ENCODE measurements around the gene TTYH3.
"Not testable (repeated sequence)": the region's sequence is repeated elsewhere in the genome, so short reads cannot be mapped to it uniquely, and the experiment has no call there.

Gene TTYH3

GRCh38 chr7:2605608-2606538 lies 25.9 kb upstream of the TTYH3 start:
- DNase-seq (ENCODE audit: extremely low spot score), result no peak
- POLR2A ChIA-PET, result no interaction called here

DNA sequence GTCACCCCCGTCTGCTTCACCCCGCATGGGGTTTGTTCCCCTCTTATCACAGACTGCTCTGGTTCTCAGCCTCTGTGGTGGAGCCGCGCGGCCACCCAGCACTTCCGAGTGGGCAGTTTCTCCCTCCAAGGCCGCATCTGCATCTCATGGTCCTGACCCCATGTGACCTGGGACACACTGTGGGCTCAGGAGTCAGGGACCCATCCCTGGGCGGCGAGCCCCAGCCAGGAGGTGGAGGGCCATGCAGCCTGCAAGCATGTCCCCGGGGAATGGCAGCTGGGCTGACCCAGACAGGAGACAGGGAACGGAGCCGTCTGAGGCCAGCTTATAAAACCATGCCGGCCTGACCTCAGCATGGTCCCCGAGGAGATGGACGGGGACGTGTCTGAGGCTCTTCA lies 25.2 kb upstream of the TTYH3 start:
- DNase-seq (ENCODE audit: extremely low spot score), result no peak
- no peak for TF ChIP-seq SP1 (IDR thresholded peaks at IDR 0.05)
- no peak for TF ChIP-seq NFRKB (IDR thresholded peaks at IDR 0.05)
- TF ChIP-seq ELF4 (IDR thresholded peaks at IDR 0.05), result no peak
- TF ChIP-seq L3MBTL2 (conservative IDR thresholded peaks at IDR 0.05), result no peak
- CTCF ChIA-PET, result interaction anchor here (0.5 kb wide), 1 partner anchor 78 kb away, joined by 3 read pairs; no protein-coding TSS in a partner anchor
- POLR2A ChIA-PET, result no interaction called here

More at GRCh38 chr7:2605608-2606538, 25.9 kb upstream of the TTYH3 start:
- CTCF ChIA-PET, result interaction anchor here (0.6 kb wide), 1 partner anchor 179 kb away, joined by 4 read pairs; no protein-coding TSS in a partner anchor
- TF ChIP-seq L3MBTL2 (conservative IDR thresholded peaks at IDR 0.05) (no peak), HDGF (IDR thresholded peaks at IDR 0.05; ENCODE audit: borderline replicate concordance) (no peak), FOXM1 (IDR thresholded peaks at IDR 0.05; ENCODE audit: borderline replicate concordance) (no peak), NFRKB (IDR thresholded peaks at IDR 0.05) (no peak), ELF4 (IDR thresholded peaks at IDR 0.05) (no peak), TARDBP (IDR thresholded peaks at IDR 0.05) (no peak)

GRCh38 chr7:2607122-2607922 lies 24.5 kb upstream of the TTYH3 start:
- ChIA-PET CTCF (interaction anchor here (0.5 to 1.8 kb wide), 2 partner anchors 12 to 77 kb away, joined by 3 to 9 read pairs; no protein-coding TSS in a partner anchor), POLR2A (no interaction called here)
- TF ChIP-seq CTBP1 (IDR thresholded peaks at IDR 0.05; ENCODE audit: borderline replicate concordance) (no peak), NFRKB (IDR thresholded peaks at IDR 0.05) (no peak), LEF1 (IDR thresholded peaks at IDR 0.05; ENCODE audit: borderline replicate concordance) (no peak), SUZ12 (IDR thresholded peaks at IDR 0.05) (no peak), ELF4 (IDR thresholded peaks at IDR 0.05) (no peak), BHLHE40 (IDR thresholded peaks at IDR 0.05; ENCODE audit: borderline replicate concordance) (no peak), ARNT (IDR thresholded peaks at IDR 0.05) (no peak), FOXM1 (IDR thresholded peaks at IDR 0.05; ENCODE audit: borderline replicate concordance) (no peak), FOXA1 (IDR thresholded peaks at IDR 0.05) (no peak), FOXK2 (IDR thresholded peaks at IDR 0.05) (no peak), SP1 (IDR thresholded peaks at IDR 0.05) (no peak), TARDBP (IDR thresholded peaks at IDR 0.05) (no peak), L3MBTL2 (conservative IDR thresholded peaks at IDR 0.05) (no peak)
- no peak for DNase-seq (ENCODE audit: extremely low spot score)

DNA sequence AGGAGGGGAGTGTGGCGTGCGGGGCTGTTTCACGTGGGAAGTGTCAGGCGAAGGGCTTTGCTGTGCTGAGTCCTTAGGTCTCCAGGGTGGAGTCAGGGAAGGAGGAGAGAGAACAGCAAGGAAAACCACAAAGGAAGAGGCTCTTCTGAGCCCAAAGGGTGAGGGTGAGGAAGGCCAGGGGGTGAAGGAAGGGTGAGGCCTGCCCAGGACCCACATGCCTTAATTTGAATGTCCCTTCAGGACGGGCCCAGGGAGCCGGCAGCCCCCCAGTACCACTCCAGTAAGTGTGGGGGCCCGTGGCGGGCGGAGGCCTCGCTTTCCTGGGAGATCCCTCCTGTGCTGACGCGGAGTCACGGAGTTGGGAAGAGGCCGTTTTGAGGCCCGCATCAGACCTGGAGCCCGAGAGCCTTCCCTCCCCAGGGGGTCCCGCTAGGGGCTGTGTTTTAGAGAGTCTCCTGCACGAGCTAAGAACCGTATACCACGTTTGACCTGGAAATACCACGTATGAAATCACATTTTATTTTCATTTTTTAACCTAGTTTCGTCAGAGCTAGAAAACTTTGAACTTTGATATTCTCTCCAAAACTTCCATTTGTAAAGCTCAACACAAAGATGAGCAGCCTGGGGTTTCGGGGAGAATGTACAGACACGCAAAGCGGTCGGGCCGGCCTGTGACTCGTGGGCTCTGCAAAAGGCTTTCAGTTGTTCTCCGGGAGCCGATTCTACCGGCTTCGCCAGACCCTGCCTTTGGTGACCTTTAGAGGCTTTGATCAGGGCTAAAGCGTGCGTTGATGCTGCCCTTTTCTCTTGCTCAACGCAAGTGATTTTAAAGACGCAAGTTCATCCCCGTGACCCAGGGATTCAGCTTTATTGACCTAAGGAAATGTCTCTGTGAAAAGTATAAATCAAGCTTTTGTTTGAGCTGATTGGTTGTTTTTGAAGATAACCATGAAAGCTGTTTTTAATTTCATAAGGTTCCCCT lies 23.6 kb upstream of the TTYH3 start:
- no peak for DNase-seq (ENCODE audit: extremely low spot score)
- TF ChIP-seq FOXA1 (IDR thresholded peaks at IDR 0.05), result no peak
- no peak for TF ChIP-seq SP1 (IDR thresholded peaks at IDR 0.05)
- no peak for TF ChIP-seq L3MBTL2 (conservative IDR thresholded peaks at IDR 0.05)
- TF ChIP-seq ELF4 (IDR thresholded peaks at IDR 0.05), result no peak
- TF ChIP-seq NFRKB (IDR thresholded peaks at IDR 0.05), result no peak
- TF ChIP-seq SUZ12 (IDR thresholded peaks at IDR 0.05), result no peak
- no peak for TF ChIP-seq HDGF (IDR thresholded peaks at IDR 0.05; ENCODE audit: borderline replicate concordance)
- no peak for TF ChIP-seq ARNT (IDR thresholded peaks at IDR 0.05)
- no peak for TF ChIP-seq TARDBP (IDR thresholded peaks at IDR 0.05)
- TF ChIP-seq LEF1 (IDR thresholded peaks at IDR 0.05; ENCODE audit: borderline replicate concordance), result no peak
- no peak for TF ChIP-seq FOXK2 (IDR thresholded peaks at IDR 0.05)
- TF ChIP-seq FOXM1 (IDR thresholded peaks at IDR 0.05; ENCODE audit: borderline replicate concordance), result no peak
- TF ChIP-seq, protein P1, sequence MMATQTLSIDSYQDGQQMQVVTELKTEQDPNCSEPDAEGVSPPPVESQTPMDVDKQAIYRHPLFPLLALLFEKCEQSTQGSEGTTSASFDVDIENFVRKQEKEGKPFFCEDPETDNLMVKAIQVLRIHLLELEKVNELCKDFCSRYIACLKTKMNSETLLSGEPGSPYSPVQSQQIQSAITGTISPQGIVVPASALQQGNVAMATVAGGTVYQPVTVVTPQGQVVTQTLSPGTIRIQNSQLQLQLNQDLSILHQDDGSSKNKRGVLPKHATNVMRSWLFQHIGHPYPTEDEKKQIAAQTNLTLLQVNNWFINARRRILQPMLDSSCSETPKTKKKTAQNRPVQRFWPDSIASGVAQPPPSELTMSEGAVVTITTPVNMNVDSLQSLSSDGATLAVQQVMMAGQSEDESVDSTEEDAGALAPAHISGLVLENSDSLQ (IDR thresholded peaks at IDR 0.05), result no peak
- ChIA-PET CTCF (interaction anchor here (0.5 to 1.8 kb wide), 7 partner anchors 8 to 62 kb away, joined by 3 to 9 read pairs (median 5); partner anchors contain the start of gene TTYH3), POLR2A (interaction anchor here (0.9 to 1.2 kb wide), 3 partner anchors 10 to 101 kb away, joined by 3 to 4 read pairs (median 4); no protein-coding TSS in a partner anchor)

- ChIA-PET CTCF (interaction anchor here (0.5 to 1.8 kb wide), 7 partner anchors 8 to 63 kb away, joined by 3 to 9 read pairs (median 5); partner anchors contain the start of gene TTYH3), POLR2A (interaction anchor here (0.9 to 1.2 kb wide), 3 partner anchors 10 to 101 kb away, joined by 3 to 4 read pairs (median 4); no protein-coding TSS in a partner anchor)
- DNase-seq (ENCODE audit: extremely low spot score), result peak; percentile 52
- TF ChIP-seq ELF4 (IDR thresholded peaks at IDR 0.05) (no peak), CTBP1 (IDR thresholded peaks at IDR 0.05; ENCODE audit: borderline replicate concordance) (no peak), SP1 (IDR thresholded peaks at IDR 0.05) (no peak), SUZ12 (IDR thresholded peaks at IDR 0.05) (no peak), FOXM1 (IDR thresholded peaks at IDR 0.05; ENCODE audit: borderline replicate concordance) (no peak), NFRKB (IDR thresholded peaks at IDR 0.05) (no peak), BHLHE40 (IDR thresholded peaks at IDR 0.05; ENCODE audit: borderline replicate concordance) (no peak), LEF1 (IDR thresholded peaks at IDR 0.05; ENCODE audit: borderline replicate concordance) (no peak), TARDBP (IDR thresholded peaks at IDR 0.05) (no peak), L3MBTL2 (conservative IDR thresholded peaks at IDR 0.05) (no peak)
- TF ChIP-seq, protein P1 (IDR thresholded peaks at IDR 0.05), result no peak
Measured at GRCh38 chr7:2608921-2609411, 22.8 kb upstream of the TTYH3 start.

GRCh38 chr7:2609646-2610045 lies 22.1 kb upstream of the TTYH3 start:
- POLR2A ChIA-PET, result interaction anchor here (0.9 kb wide), 1 partner anchor 9 kb away, joined by 4 read pairs; no protein-coding TSS in a partner anchor
- CTCF ChIA-PET, result interaction anchor here (0.8 to 1.8 kb wide), 4 partner anchors 10 to 64 kb away, joined by 3 to 9 read pairs (median 7); no protein-coding TSS in a partner anchor
- not testable (repeated sequence) for DNase-seq (ENCODE audit: extremely low spot score)

Measured in HEK293T (cell line).